Activated naive CD8-positive, alpha-beta T cell treated with anti-CD3 and anti-CD28 coated beads for 36 hours (primary cell): ENCODE measurements around the gene SLC5A10. TPM values are rescaled to one million over a fixed set of nuclear protein-coding genes. Genes with fewer than 3 reads are reported as not detected.
A peak's percentile ranks its signal among the peaks of the same experiment; 100 is the strongest.
"Not testable (repeated sequence)": the region's sequence is repeated elsewhere in the genome, so short reads cannot be mapped to it uniquely, and the experiment has no call there.

ENCODE experiments used
- DNase-seq: peaks from one replicate; pipeline ENCODE4 v3.0.0; 2021
- H3K27ac Mint-ChIP-seq: one replicate; pipeline ENCODE4 v1.8.0; 2022; ENCODE audit warnings: mild to moderate bottlenecking, moderate library complexity, mixed read lengths
- H3K27me3 Mint-ChIP-seq: one replicate; pipeline ENCODE4 v1.8.0; 2022; ENCODE audit warnings: mild to moderate bottlenecking, mixed read lengths
- H3K36me3 Mint-ChIP-seq: one replicate; pipeline ENCODE4 v1.8.0; 2021; ENCODE audit warnings: mild to moderate bottlenecking, mixed read lengths
- H3K4me1 Mint-ChIP-seq: one replicate; pipeline ENCODE4 v1.8.0; 2021; ENCODE audit warnings: mixed read lengths
- H3K4me3 Mint-ChIP-seq: one replicate; pipeline ENCODE4 v1.8.0; 2022; ENCODE audit warnings: mild to moderate bottlenecking, moderate library complexity, mixed read lengths
- H3K9me3 Mint-ChIP-seq: one replicate; pipeline ENCODE4 v1.8.0; 2022; ENCODE audit warnings: mixed read lengths
- total RNA-seq, 2 experiments: library from RNA; stranded (reverse); gene quantifications; one replicate each; pipeline ENCODE4 v1.2.3, GENCODE V29; 2021

SLC5A10 gene
- total RNA-seq, 2 experiments from 2014 or later, result not detected

- H3K27ac Mint-ChIP-seq, H3K36me3 Mint-ChIP-seq, H3K9me3 Mint-ChIP-seq, H3K4me3 Mint-ChIP-seq, H3K27me3 Mint-ChIP-seq, DNase-seq: not testable (repeated sequence)
- peaks cover 24% of the 10 kb centered on the region for H3K4me1 Mint-ChIP-seq
These were observed 4.1 kb downstream of the SLC5A10 start for GRCh38 chr17:18956021-18956420.

GRCh38 chr17:18956581-18956980 lies 4.6 kb downstream of the SLC5A10 start:
- peaks cover 2% of the 10 kb centered on the region for H3K36me3 Mint-ChIP-seq
- H3K4me1 Mint-ChIP-seq, result peaks cover 24% of the 10 kb centered on the region
- no peak overlapping the region for H3K27ac Mint-ChIP-seq
- H3K27me3 Mint-ChIP-seq, result no peaks in the 10 kb centered on the region
- H3K9me3 Mint-ChIP-seq, result no peaks in the 10 kb centered on the region
- no peak overlapping the region for H3K4me3 Mint-ChIP-seq
- DNase-seq, result no peak

- no peaks in the 10 kb centered on the region for H3K9me3 Mint-ChIP-seq
- no peaks in the 10 kb centered on the region for H3K27me3 Mint-ChIP-seq
- H3K27ac Mint-ChIP-seq, result no peak overlapping the region
- no peak overlapping the region for H3K4me3 Mint-ChIP-seq
- peaks cover 2% of the 10 kb centered on the region for H3K36me3 Mint-ChIP-seq
- H3K4me1 Mint-ChIP-seq, result peaks cover 32% of the 10 kb centered on the region
- DNase-seq, result no peak
These were observed 5.9 kb downstream of the SLC5A10 start for GRCh38 chr17:18957831-18958230.

- Mint-ChIP-seq H3K36me3 (peaks cover 2% of the 10 kb centered on the region), H3K4me3 (no peak overlapping the region), H3K9me3 (no peaks in the 10 kb centered on the region), H3K4me1 (peaks cover 35% of the 10 kb centered on the region), H3K27ac (no peak overlapping the region), H3K27me3 (no peaks in the 10 kb centered on the region)
- no peak for DNase-seq
These were observed 6.6 kb downstream of the SLC5A10 start for GRCh38 chr17:18958611-18959010.

GRCh38 chr17:18959071-18959844 lies 7.3 kb downstream of the SLC5A10 start:
- Mint-ChIP-seq H3K4me1 (peaks cover 32% of the 10 kb centered on the region), H3K27ac (no peak overlapping the region), H3K27me3 (no peaks in the 10 kb centered on the region), H3K36me3 (peaks cover 2% of the 10 kb centered on the region), H3K9me3 (no peaks in the 10 kb centered on the region), H3K4me3 (no peak overlapping the region)
- no peak for DNase-seq

GRCh38 chr17:18959845-18960240 lies 7.9 kb downstream of the SLC5A10 start:
- no peaks in the 10 kb centered on the region for H3K27me3 Mint-ChIP-seq
- no peak for DNase-seq
- H3K36me3 Mint-ChIP-seq, result peaks cover 2% of the 10 kb centered on the region
- no peak overlapping the region for H3K27ac Mint-ChIP-seq
- no peak overlapping the region for H3K4me3 Mint-ChIP-seq
- H3K4me1 Mint-ChIP-seq, result peaks cover 29% of the 10 kb centered on the region
- no peaks in the 10 kb centered on the region for H3K9me3 Mint-ChIP-seq

GRCh38 chr17:18960241-18960665 lies 8.3 kb downstream of the SLC5A10 start:
- no peak for DNase-seq
- peaks cover 2% of the 10 kb centered on the region for H3K36me3 Mint-ChIP-seq
- no peak overlapping the region for H3K4me3 Mint-ChIP-seq
- no peaks in the 10 kb centered on the region for H3K27me3 Mint-ChIP-seq
- peaks cover 26% of the 10 kb centered on the region for H3K4me1 Mint-ChIP-seq
- H3K27ac Mint-ChIP-seq, result no peak overlapping the region
- no peaks in the 10 kb centered on the region for H3K9me3 Mint-ChIP-seq

GRCh38 chr17:18960803-18961511 lies 9.0 kb downstream of the SLC5A10 start:
- no peak overlapping the region for H3K4me3 Mint-ChIP-seq
- H3K27me3 Mint-ChIP-seq, result no peaks in the 10 kb centered on the region
- no peak overlapping the region for H3K27ac Mint-ChIP-seq

GRCh38 chr17:18961634-18962493 lies 9.9 kb downstream of the SLC5A10 start:
- H3K4me3 Mint-ChIP-seq, result no peak overlapping the region
- no peaks in the 10 kb centered on the region for H3K36me3 Mint-ChIP-seq
- peak; percentile 28 for DNase-seq
- H3K27me3 Mint-ChIP-seq, result no peaks in the 10 kb centered on the region
- peaks cover 19% of the 10 kb centered on the region for H3K4me1 Mint-ChIP-seq
- H3K9me3 Mint-ChIP-seq, result no peaks in the 10 kb centered on the region
- H3K27ac Mint-ChIP-seq, result no peak overlapping the region

More at GRCh38 chr17:18960803-18961511, 9.0 kb downstream of the SLC5A10 start:
- peak; percentile 78 for DNase-seq
- Mint-ChIP-seq H3K4me1 (peaks cover 21% of the 10 kb centered on the region), H3K9me3 (no peaks in the 10 kb centered on the region), H3K36me3 (no peaks in the 10 kb centered on the region)

GRCh38 chr17:18962494-18962815 lies 10.5 kb downstream of the SLC5A10 start:
- peaks cover 19% of the 10 kb centered on the region for H3K4me1 Mint-ChIP-seq
- H3K27me3 Mint-ChIP-seq, result no peaks in the 10 kb centered on the region
- H3K9me3 Mint-ChIP-seq, result no peaks in the 10 kb centered on the region
- DNase-seq, result no peak
- no peaks in the 10 kb centered on the region for H3K36me3 Mint-ChIP-seq
- no peak overlapping the region for H3K27ac Mint-ChIP-seq
- H3K4me3 Mint-ChIP-seq, result no peak overlapping the region

- Mint-ChIP-seq H3K9me3 (no peaks in the 10 kb centered on the region), H3K4me1 (peaks cover 19% of the 10 kb centered on the region), H3K4me3 (no peak overlapping the region), H3K27ac (no peak overlapping the region), H3K36me3 (no peaks in the 10 kb centered on the region), H3K27me3 (no peaks in the 10 kb centered on the region)
- no peak for DNase-seq
These were observed 11.4 kb downstream of the SLC5A10 start for GRCh38 chr17:18963126-18964017.

GRCh38 chr17:18964018-18964351 lies 12.0 kb downstream of the SLC5A10 start:
- H3K4me3 Mint-ChIP-seq, result no peak overlapping the region
- no peak overlapping the region for H3K27ac Mint-ChIP-seq
- H3K36me3 Mint-ChIP-seq, result no peaks in the 10 kb centered on the region

GRCh38 chr17:18964550-18964949 lies 12.6 kb downstream of the SLC5A10 start:
- no peak overlapping the region for H3K27ac Mint-ChIP-seq
- no peak for DNase-seq
- no peak overlapping the region for H3K4me3 Mint-ChIP-seq
- no peaks in the 10 kb centered on the region for H3K36me3 Mint-ChIP-seq
- peaks cover 19% of the 10 kb centered on the region for H3K4me1 Mint-ChIP-seq
- no peaks in the 10 kb centered on the region for H3K9me3 Mint-ChIP-seq
- H3K27me3 Mint-ChIP-seq, result no peaks in the 10 kb centered on the region

More at GRCh38 chr17:18964018-18964351, 12.0 kb downstream of the SLC5A10 start:
- H3K4me1 Mint-ChIP-seq, result peaks cover 19% of the 10 kb centered on the region
- H3K27me3 Mint-ChIP-seq, result no peaks in the 10 kb centered on the region
- no peaks in the 10 kb centered on the region for H3K9me3 Mint-ChIP-seq
- DNase-seq, result no peak

GRCh38 chr17:18965530-18966236 lies 13.7 kb downstream of the SLC5A10 start:
- H3K9me3 Mint-ChIP-seq, result no peaks in the 10 kb centered on the region
- H3K27ac Mint-ChIP-seq, result no peak overlapping the region
- peaks cover 19% of the 10 kb centered on the region for H3K4me1 Mint-ChIP-seq
- no peak overlapping the region for H3K4me3 Mint-ChIP-seq
- DNase-seq, result no peak
- H3K36me3 Mint-ChIP-seq, result no peaks in the 10 kb centered on the region
- no peaks in the 10 kb centered on the region for H3K27me3 Mint-ChIP-seq
